Measurements from ENCODE around the gene KLHDC4. TPM values are rescaled to one million over a fixed set of nuclear protein-coding genes. Genes with fewer than 3 reads are reported as not detected.

The KLHDC4 gene
- polyA plus RNA-seq, 3 donors: 11.2 to 26.4 (median 12.6) TPM

GRCh38 chr16:87765473-87765775 is 362 bp downstream of the KLHDC4 start:
- H3K9ac ChIP-seq (ENCODE audit: insufficient read depth, low read length, poor library complexity, severe bottlenecking): peak overlapping the region; percentile 87
- under 1% methylated on average over 29 of the region's 32 CpGs for WGBS (ENCODE audit: insufficient coverage)
- Mint-ChIP-seq H3K27me3 (ENCODE audit: low read depth in 3 of 3) (peaks cover 0 to 10% (median 0%) of the 10 kb centered on the region in 3 donors), H3K36me3 (peaks cover 26 to 34% of the 10 kb centered on the region in 2 donors), H3K4me3 (peak overlapping the region; percentile 100), H3K27ac (peak overlapping the region in 5 of 7 donors; percentile 96 to 99 (median 97)), H3K9me3 (peaks cover 0 to 2% (median 0%) of the 10 kb centered on the region in 7 donors), H3K4me1 (peaks cover 22% of the 10 kb centered on the region)
- H3K79me2 ChIP-seq (ENCODE audit: insufficient read depth, low read length): peaks cover 27% of the 10 kb centered on the region
- H3K4me2 ChIP-seq (replicated peaks; ENCODE audit: extremely low read depth, low read length, poor library complexity, severe bottlenecking): peak overlapping the region; percentile 87
- no peaks in the 10 kb centered on the region for H3K9me3 ChIP-seq (replicated peaks in 1 of 2; ENCODE audit: control insufficient read depth in 1 of 2, insufficient read depth in 1 of 2, low read length in 2 of 2)
- H4K20me1 ChIP-seq (ENCODE audit: insufficient read depth, low read length): no peaks in the 10 kb centered on the region
- peak overlapping the region; percentile 79 to 93 (median 86) for H3K4me3 ChIP-seq (replicated peaks in 1 of 3; ENCODE audit: low read depth in 2 of 3, low read length in 3 of 3)
- intact Hi-C loops (cut with micrococcal nuclease): loop anchor here (5.0 kb wide), 1 partner anchor 807 kb away; the partner anchor contains the start of gene ZC3H18 (in 2 of the 2)
- peaks cover 13 to 18% of the 10 kb centered on the region in 2 donors for H3K4me1 ChIP-seq (ENCODE audit: control insufficient read depth in 1 of 2, insufficient read depth in 2 of 2, low read length in 2 of 2)
- peaks cover 9 to 34% of the 10 kb centered on the region in 2 donors for H3K36me3 ChIP-seq (replicated peaks in 1 of 2; ENCODE audit: control insufficient read depth in 1 of 2, insufficient read depth in 2 of 2, low read length in 2 of 2)
- no peak for DNase-seq
- H3K27me3 ChIP-seq (ENCODE audit: control insufficient read depth in 2 of 2, insufficient read depth in 2 of 2, low read length in 2 of 2): no peaks in the 10 kb centered on the region
- TF ChIP-seq CTCF (IDR thresholded peaks at IDR 0.05): no peak
- peak overlapping the region; percentile 79 to 92 for H3K27ac ChIP-seq (ENCODE audit: low read depth in 1 of 2, low read length in 2 of 2)
- H2AFZ ChIP-seq (ENCODE audit: insufficient read depth, low read depth, low read length, poor library complexity, severe bottlenecking): peak overlapping the region; percentile 96

GRCh38 chr16:87764600-87765472 is 950 bp downstream of the KLHDC4 start:
- H3K4me1 Mint-ChIP-seq: peaks cover 22% of the 10 kb centered on the region
- Histone ChIP-seq H3K36me3 (replicated peaks in 1 of 2; ENCODE audit: control insufficient read depth in 1 of 2, insufficient read depth in 2 of 2, low read length in 2 of 2) (peaks cover 10 to 40% of the 10 kb centered on the region in 2 donors), H2AFZ (ENCODE audit: insufficient read depth, low read depth, low read length, poor library complexity, severe bottlenecking) (peak overlapping the region; percentile 96), H3K9me3 (replicated peaks in 1 of 2; ENCODE audit: control insufficient read depth in 1 of 2, insufficient read depth in 1 of 2, low read length in 2 of 2) (no peaks in the 10 kb centered on the region), H4K20me1 (ENCODE audit: insufficient read depth, low read length) (no peaks in the 10 kb centered on the region), H3K27ac (ENCODE audit: low read depth in 1 of 2, low read length in 2 of 2) (peak overlapping the region in 1 of 2 donors; percentile 92), H3K4me3 (replicated peaks in 1 of 3; ENCODE audit: low read depth in 2 of 3, low read length in 3 of 3) (peak overlapping the region; percentile 79 to 93 (median 86)), H3K4me1 (ENCODE audit: control insufficient read depth in 1 of 2, insufficient read depth in 2 of 2, low read length in 2 of 2) (peaks cover 13 to 18% of the 10 kb centered on the region in 2 donors), H3K4me2 (replicated peaks; ENCODE audit: extremely low read depth, low read length, poor library complexity, severe bottlenecking) (peak overlapping the region; percentile 87), H3K27me3 (ENCODE audit: control insufficient read depth in 2 of 2, insufficient read depth in 2 of 2, low read length in 2 of 2) (no peaks in the 10 kb centered on the region), H3K9ac (ENCODE audit: insufficient read depth, low read length, poor library complexity, severe bottlenecking) (peak overlapping the region; percentile 87), H3K79me2 (ENCODE audit: insufficient read depth, low read length) (peaks cover 27% of the 10 kb centered on the region)
- no peak for DNase-seq
- peaks cover 0 to 10% (median 0%) of the 10 kb centered on the region in 3 donors for H3K27me3 Mint-ChIP-seq (ENCODE audit: low read depth in 3 of 3)
- WGBS (ENCODE audit: insufficient coverage): 57% methylated on average over 10 of the region's 14 CpGs
- peak overlapping the region in 5 of 7 donors; percentile 75 to 96 (median 88) for H3K27ac Mint-ChIP-seq
- peak overlapping the region; percentile 89 to 100 for H3K4me3 Mint-ChIP-seq
- intact Hi-C loops (cut with micrococcal nuclease): loop anchor here (5.0 kb wide), 1 partner anchor 807 kb away; the partner anchor contains the start of gene ZC3H18 (in 2 of the 2)
- peaks cover 0 to 2% (median 0%) of the 10 kb centered on the region in 7 donors for H3K9me3 Mint-ChIP-seq
- no peak for TF ChIP-seq CTCF (IDR thresholded peaks at IDR 0.05)
- peaks cover 28 to 40% of the 10 kb centered on the region in 2 donors for H3K36me3 Mint-ChIP-seq

Measured in CD14-positive monocyte (primary cell).